ENCODE results near the gene DROSHA. TPM values are rescaled to one million over a fixed set of nuclear protein-coding genes. Genes with fewer than 3 reads are reported as not detected.

The DROSHA gene
- total and polyA plus RNA-seq, 10 of the 15 experiments (the other 5 are each of a cell fraction or from before 2014, with no cell fraction given) = 27.9 to 55.0 (median 37.6) TPM

- DNase-seq (ENCODE audit: low read depth, low spot score) (no peak), FAIRE-seq (no peak), ATAC-seq (no peak)
- TF ChIP-seq PAX8 (IDR thresholded peaks at IDR 0.05) = no peak
- no peak for TF ChIP-seq MXI1 (IDR thresholded peaks at IDR 0.05; ENCODE audit: low read depth, low read length)
- TF ChIP-seq FOS (IDR thresholded peaks at IDR 0.05; ENCODE audit: borderline replicate concordance, extremely low read depth, insufficient read length) = no peak
- TF ChIP-seq POLR2AphosphoS2 (IDR thresholded peaks at IDR 0.05; ENCODE audit: low read depth, low read length) = no peak
- no peak for TF ChIP-seq EGR1 (IDR thresholded peaks at IDR 0.05; ENCODE audit: borderline replicate concordance in 1 of 2, low read depth in 2 of 2, low read length in 2 of 2)
- TF ChIP-seq POU2F2 (IDR thresholded peaks at IDR 0.05; ENCODE audit: borderline replicate concordance, low read depth, low read length) = no peak
- no peak for TF ChIP-seq JUND (IDR thresholded peaks at IDR 0.05; ENCODE audit: low read depth, low read length)
- TF ChIP-seq BCLAF1 (IDR thresholded peaks at IDR 0.05) = no peak
- no peak for TF ChIP-seq NBN (IDR thresholded peaks at IDR 0.05)
- TF ChIP-seq SPI1 (IDR thresholded peaks at IDR 0.05; ENCODE audit: borderline replicate concordance, insufficient read depth, low read depth, low read length) = no peak
- TF ChIP-seq MEF2A (IDR thresholded peaks at IDR 0.05; ENCODE audit: insufficient read depth, low read depth, low read length) = no peak
- no peak for TF ChIP-seq MTA2 (IDR thresholded peaks at IDR 0.05; ENCODE audit: low read depth)
- no peak for TF ChIP-seq GATAD2B (conservative IDR thresholded peaks at IDR 0.05; ENCODE audit: low read depth)
- TF ChIP-seq ATF3 (IDR thresholded peaks at IDR 0.05; ENCODE audit: borderline replicate concordance, extremely low read depth, low read depth, low read length) = no peak
- CTCF ChIA-PET = no interaction called here
- no TSS peak for BruUV-seq (replicated peaks)
- H3K79me2 ChIP-seq (ENCODE audit: control insufficient read depth, insufficient read depth, low read length) = no peaks in the 10 kb centered on the region
- no peak overlapping the region for H3K27ac ChIP-seq (ENCODE audit: control insufficient read depth, insufficient read depth)
- H2AFZ ChIP-seq (ENCODE audit: control insufficient read depth, low read depth, low read length) = no peak overlapping the region
- H3K36me3 ChIP-seq (ENCODE audit: control insufficient read depth in 2 of 2, insufficient read depth in 2 of 2, low read length in 1 of 2) = peaks cover 7 to 15% of the 10 kb centered on the region in 2 experiments
- 75% methylated on average over 5 of the region's 5 CpGs for WGBS (ENCODE audit: insufficient coverage, insufficient replicate concordance, low lambda C conversion rate, missing lambda C conversion rate)
- H4K20me1 ChIP-seq (ENCODE audit: control insufficient read depth, insufficient read depth) = no peaks in the 10 kb centered on the region
- RAD21 ChIA-PET (ENCODE audit: unreplicated experiment) = no interaction called here
- in situ Hi-C loops (cut with MboI) (no loop called here), intact Hi-C loops (cut with micrococcal nuclease; ENCODE audit: unreplicated experiment) (no loop called here)
- SMC1A ChIA-PET (ENCODE audit: uncharacterized antibody, unreplicated experiment) = no interaction called here
- H3K9ac ChIP-seq (ENCODE audit: control insufficient read depth, insufficient read depth, low read length) = no peak overlapping the region
- POLR2A ChIA-PET = no interaction called here
- H3K4me1 ChIP-seq (ENCODE audit: control insufficient read depth, insufficient read depth, low read length) = no peaks in the 10 kb centered on the region
- H3K27me3 ChIP-seq (replicated peaks in 1 of 2; ENCODE audit: control insufficient read depth in 2 of 2, insufficient read depth in 2 of 2, low read length in 1 of 2) = no peaks in the 10 kb centered on the region
- H3K4me2 ChIP-seq (ENCODE audit: control insufficient read depth, insufficient read depth) = no peak overlapping the region
- H3K9me3 ChIP-seq (replicated peaks; ENCODE audit: control insufficient read depth, insufficient read depth, low read length) = no peaks in the 10 kb centered on the region
- H3K4me3 ChIP-seq = no peak overlapping the region
These were observed 114.4 kb downstream of the DROSHA start for GRCh38 chr5:31417512-31417911.
